ENCODE data around the gene EMX1. TPM values are rescaled to one million over a fixed set of nuclear protein-coding genes. Genes with fewer than 3 reads are reported as not detected.

The EMX1 gene
- total and polyA plus RNA-seq, 2 of the 13 experiments (the other 11 are each of a cell fraction or from before 2014, with no cell fraction given) = 0.62 to 4.9 TPM

- TF ChIP-seq FOSL2 (CRISPR knock-in tag; IDR thresholded peaks at IDR 0.05) (peak; percentile 42), ZNF773 (CRISPR knock-in tag; IDR thresholded peaks at IDR 0.05; ENCODE audit: borderline replicate concordance) (0 out of 2 replicates have a peak, but pooled peaks have one; percentile 52), FOSL1 (CRISPR knock-in tag; IDR thresholded peaks at IDR 0.05; ENCODE audit: borderline replicate concordance) (no peak), TMF1 (CRISPR knock-in tag; IDR thresholded peaks at IDR 0.05; ENCODE audit: low read depth) (peak; percentile 78; the same call in 1 of the 2 replicates), ZNF331 (CRISPR knock-in tag; IDR thresholded peaks at IDR 0.05) (peak; percentile 85), PPARG (CRISPR knock-in tag; conservative IDR thresholded peaks at IDR 0.05) (0 out of 2 replicates have a peak, but pooled peaks have one; percentile 10), HNRNPK (IDR thresholded peaks at IDR 0.05; ENCODE audit: low read depth, low read length, poor library complexity, severe bottlenecking) (no peak), SKI (IDR thresholded peaks at IDR 0.05; ENCODE audit: partially characterized antibody) (peak; percentile 26), KLF9 (CRISPR knock-in tag; IDR thresholded peaks at IDR 0.05; ENCODE audit: low read depth) (no peak), ZFP36L2 (CRISPR knock-in tag; IDR thresholded peaks at IDR 0.05) (no peak), ZNF547 (CRISPR knock-in tag; IDR thresholded peaks at IDR 0.05) (peak; percentile 79; the same call in 1 of the 2 replicates), SALL1 (CRISPR knock-in tag; IDR thresholded peaks at IDR 0.05) (peak; percentile 67), MTF2 (CRISPR knock-in tag; IDR thresholded peaks at IDR 0.05; ENCODE audit: borderline replicate concordance) (peak; percentile 99), FOXM1 (CRISPR knock-in tag; IDR thresholded peaks at IDR 0.05) (no peak), CCDC6 (CRISPR knock-in tag; IDR thresholded peaks at IDR 0.05) (peak; percentile 88; the same call in 1 of the 2 replicates), HOXA9 (CRISPR knock-in tag; IDR thresholded peaks at IDR 0.05; ENCODE audit: borderline replicate concordance) (no peak), CHCHD3 (CRISPR knock-in tag; IDR thresholded peaks at IDR 0.05) (no peak), ZBTB25 (CRISPR knock-in tag; IDR thresholded peaks at IDR 0.05) (0 out of 2 replicates have a peak, but pooled peaks have one; percentile 38)
- TF ChIP-seq, protein P1, sequence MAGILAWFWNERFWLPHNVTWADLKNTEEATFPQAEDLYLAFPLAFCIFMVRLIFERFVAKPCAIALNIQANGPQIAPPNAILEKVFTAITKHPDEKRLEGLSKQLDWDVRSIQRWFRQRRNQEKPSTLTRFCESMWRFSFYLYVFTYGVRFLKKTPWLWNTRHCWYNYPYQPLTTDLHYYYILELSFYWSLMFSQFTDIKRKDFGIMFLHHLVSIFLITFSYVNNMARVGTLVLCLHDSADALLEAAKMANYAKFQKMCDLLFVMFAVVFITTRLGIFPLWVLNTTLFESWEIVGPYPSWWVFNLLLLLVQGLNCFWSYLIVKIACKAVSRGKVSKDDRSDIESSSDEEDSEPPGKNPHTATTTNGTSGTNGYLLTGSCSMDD (CRISPR knock-in tag; IDR thresholded peaks at IDR 0.05) = no peak
- TF ChIP-seq, protein P2, sequence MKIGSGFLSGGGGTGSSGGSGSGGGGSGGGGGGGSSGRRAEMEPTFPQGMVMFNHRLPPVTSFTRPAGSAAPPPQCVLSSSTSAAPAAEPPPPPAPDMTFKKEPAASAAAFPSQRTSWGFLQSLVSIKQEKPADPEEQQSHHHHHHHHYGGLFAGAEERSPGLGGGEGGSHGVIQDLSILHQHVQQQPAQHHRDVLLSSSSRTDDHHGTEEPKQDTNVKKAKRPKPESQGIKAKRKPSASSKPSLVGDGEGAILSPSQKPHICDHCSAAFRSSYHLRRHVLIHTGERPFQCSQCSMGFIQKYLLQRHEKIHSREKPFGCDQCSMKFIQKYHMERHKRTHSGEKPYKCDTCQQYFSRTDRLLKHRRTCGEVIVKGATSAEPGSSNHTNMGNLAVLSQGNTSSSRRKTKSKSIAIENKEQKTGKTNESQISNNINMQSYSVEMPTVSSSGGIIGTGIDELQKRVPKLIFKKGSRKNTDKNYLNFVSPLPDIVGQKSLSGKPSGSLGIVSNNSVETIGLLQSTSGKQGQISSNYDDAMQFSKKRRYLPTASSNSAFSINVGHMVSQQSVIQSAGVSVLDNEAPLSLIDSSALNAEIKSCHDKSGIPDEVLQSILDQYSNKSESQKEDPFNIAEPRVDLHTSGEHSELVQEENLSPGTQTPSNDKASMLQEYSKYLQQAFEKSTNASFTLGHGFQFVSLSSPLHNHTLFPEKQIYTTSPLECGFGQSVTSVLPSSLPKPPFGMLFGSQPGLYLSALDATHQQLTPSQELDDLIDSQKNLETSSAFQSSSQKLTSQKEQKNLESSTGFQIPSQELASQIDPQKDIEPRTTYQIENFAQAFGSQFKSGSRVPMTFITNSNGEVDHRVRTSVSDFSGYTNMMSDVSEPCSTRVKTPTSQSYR (CRISPR knock-in tag; IDR thresholded peaks at IDR 0.05; ENCODE audit: borderline replicate concordance) = peak; percentile 62; the same call in 1 of the 2 replicates
- TF ChIP-seq, protein P3, sequence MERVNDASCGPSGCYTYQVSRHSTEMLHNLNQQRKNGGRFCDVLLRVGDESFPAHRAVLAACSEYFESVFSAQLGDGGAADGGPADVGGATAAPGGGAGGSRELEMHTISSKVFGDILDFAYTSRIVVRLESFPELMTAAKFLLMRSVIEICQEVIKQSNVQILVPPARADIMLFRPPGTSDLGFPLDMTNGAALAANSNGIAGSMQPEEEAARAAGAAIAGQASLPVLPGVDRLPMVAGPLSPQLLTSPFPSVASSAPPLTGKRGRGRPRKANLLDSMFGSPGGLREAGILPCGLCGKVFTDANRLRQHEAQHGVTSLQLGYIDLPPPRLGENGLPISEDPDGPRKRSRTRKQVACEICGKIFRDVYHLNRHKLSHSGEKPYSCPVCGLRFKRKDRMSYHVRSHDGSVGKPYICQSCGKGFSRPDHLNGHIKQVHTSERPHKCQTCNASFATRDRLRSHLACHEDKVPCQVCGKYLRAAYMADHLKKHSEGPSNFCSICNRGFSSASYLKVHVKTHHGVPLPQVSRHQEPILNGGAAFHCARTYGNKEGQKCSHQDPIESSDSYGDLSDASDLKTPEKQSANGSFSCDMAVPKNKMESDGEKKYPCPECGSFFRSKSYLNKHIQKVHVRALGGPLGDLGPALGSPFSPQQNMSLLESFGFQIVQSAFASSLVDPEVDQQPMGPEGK (CRISPR knock-in tag; IDR thresholded peaks at IDR 0.05) = peak; percentile 82
Observed at GRCh38 chr2:72915907-72916742, 1.2 kb upstream of the EMX1 start (continued).

Measured in HepG2 (cell line).